ENCODE results near the gene TMEM233. TPM values are rescaled to one million over a fixed set of nuclear protein-coding genes. Genes with fewer than 3 reads are reported as not detected.

TMEM233 gene
- total and polyA plus RNA-seq, 2 experiments from 2014 or later = 0.24 to 0.71 TPM

GRCh38 chr12:119556854-119557253 lies 36.7 kb upstream of the TMEM233 start (continued):
- TF ChIP-seq, protein P1, sequence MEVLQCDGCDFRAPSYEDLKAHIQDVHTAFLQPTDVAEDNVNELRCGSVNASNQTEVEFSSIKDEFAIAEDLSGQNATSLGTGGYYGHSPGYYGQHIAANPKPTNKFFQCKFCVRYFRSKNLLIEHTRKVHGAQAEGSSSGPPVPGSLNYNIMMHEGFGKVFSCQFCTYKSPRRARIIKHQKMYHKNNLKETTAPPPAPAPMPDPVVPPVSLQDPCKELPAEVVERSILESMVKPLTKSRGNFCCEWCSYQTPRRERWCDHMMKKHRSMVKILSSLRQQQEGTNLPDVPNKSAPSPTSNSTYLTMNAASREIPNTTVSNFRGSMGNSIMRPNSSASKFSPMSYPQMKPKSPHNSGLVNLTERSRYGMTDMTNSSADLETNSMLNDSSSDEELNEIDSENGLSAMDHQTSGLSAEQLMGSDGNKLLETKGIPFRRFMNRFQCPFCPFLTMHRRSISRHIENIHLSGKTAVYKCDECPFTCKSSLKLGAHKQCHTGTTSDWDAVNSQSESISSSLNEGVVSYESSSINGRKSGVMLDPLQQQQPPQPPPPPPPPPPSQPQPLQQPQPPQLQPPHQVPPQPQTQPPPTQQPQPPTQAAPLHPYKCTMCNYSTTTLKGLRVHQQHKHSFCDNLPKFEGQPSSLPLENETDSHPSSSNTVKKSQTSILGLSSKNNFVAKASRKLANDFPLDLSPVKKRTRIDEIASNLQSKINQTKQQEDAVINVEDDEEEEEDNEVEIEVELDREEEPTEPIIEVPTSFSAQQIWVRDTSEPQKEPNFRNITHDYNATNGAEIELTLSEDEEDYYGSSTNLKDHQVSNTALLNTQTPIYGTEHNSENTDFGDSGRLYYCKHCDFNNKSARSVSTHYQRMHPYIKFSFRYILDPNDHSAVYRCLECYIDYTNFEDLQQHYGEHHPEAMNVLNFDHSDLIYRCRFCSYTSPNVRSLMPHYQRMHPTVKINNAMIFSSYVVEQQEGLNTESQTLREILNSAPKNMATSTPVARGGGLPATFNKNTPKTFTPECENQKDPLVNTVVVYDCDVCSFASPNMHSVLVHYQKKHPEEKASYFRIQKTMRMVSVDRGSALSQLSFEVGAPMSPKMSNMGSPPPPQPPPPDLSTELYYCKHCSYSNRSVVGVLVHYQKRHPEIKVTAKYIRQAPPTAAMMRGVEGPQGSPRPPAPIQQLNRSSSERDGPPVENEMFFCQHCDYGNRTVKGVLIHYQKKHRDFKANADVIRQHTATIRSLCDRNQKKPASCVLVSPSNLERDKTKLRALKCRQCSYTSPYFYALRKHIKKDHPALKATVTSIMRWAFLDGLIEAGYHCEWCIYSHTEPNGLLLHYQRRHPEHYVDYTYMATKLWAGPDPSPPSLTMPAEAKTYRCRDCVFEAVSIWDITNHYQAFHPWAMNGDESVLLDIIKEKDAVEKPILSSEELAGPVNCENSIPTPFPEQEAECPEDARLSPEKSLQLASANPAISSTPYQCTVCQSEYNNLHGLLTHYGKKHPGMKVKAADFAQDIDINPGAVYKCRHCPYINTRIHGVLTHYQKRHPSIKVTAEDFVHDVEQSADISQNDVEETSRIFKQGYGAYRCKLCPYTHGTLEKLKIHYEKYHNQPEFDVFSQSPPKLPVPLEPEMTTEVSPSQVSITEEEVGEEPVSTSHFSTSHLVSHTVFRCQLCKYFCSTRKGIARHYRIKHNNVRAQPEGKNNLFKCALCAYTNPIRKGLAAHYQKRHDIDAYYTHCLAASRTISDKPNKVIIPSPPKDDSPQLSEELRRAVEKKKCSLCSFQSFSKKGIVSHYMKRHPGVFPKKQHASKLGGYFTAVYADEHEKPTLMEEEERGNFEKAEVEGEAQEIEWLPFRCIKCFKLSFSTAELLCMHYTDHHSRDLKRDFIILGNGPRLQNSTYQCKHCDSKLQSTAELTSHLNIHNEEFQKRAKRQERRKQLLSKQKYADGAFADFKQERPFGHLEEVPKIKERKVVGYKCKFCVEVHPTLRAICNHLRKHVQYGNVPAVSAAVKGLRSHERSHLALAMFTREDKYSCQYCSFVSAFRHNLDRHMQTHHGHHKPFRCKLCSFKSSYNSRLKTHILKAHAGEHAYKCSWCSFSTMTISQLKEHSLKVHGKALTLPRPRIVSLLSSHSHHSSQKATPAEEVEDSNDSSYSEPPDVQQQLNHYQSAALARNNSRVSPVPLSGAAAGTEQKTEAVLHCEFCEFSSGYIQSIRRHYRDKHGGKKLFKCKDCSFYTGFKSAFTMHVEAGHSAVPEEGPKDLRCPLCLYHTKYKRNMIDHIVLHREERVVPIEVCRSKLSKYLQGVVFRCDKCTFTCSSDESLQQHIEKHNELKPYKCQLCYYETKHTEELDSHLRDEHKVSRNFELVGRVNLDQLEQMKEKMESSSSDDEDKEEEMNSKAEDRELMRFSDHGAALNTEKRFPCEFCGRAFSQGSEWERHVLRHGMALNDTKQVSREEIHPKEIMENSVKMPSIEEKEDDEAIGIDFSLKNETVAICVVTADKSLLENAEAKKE (CRISPR knock-in tag; IDR thresholded peaks at IDR 0.05) = no peak
- no peak for TF ChIP-seq EZH2 (IDR thresholded peaks at IDR 0.05; ENCODE audit: low read depth, unreplicated experiment)
- TF ChIP-seq ZNF114 (CRISPR knock-in tag; IDR thresholded peaks at IDR 0.05) = no peak
- no peak for TF ChIP-seq JUNB (IDR thresholded peaks at IDR 0.05; ENCODE audit: unreplicated experiment)
- TF ChIP-seq CTCF (conservative IDR thresholded peaks at IDR 0.05; ENCODE audit: low read depth in 2 of 2) = no peak

GRCh38 chr12:119565404-119565803 lies 28.2 kb upstream of the TMEM233 start:
- H3K36me3 ChIP-seq (ENCODE audit: insufficient read depth) = no peaks in the 10 kb centered on the region
- Mint-ChIP-seq H3K27me3 (ENCODE audit: insufficient read depth, low read depth, poor library complexity) (peaks cover 6% of the 10 kb centered on the region), H3K4me3 (no peak overlapping the region), H3K4me1 (no peaks in the 10 kb centered on the region), H3K9me3 (no peaks in the 10 kb centered on the region), H3K36me3 (ENCODE audit: low read depth) (no peaks in the 10 kb centered on the region), H3K27ac (no peak overlapping the region)
- no peaks in the 10 kb centered on the region for H3K4me1 ChIP-seq (ENCODE audit: insufficient read depth)
- ATAC-seq (no peak), DNase-seq (ENCODE audit: low spot score) (no peak)
- H3K79me2 ChIP-seq (replicated peaks; ENCODE audit: insufficient read depth) = no peaks in the 10 kb centered on the region
- no peak overlapping the region for H2AFZ ChIP-seq
- no peak overlapping the region for H3K27ac ChIP-seq (ENCODE audit: low read depth)
- H3F3A ChIP-seq (replicated peaks; ENCODE audit: low read depth) = no peaks in the 10 kb centered on the region
- no peak overlapping the region for H3K4me3 ChIP-seq
- H3K4me2 ChIP-seq = no peak overlapping the region
- no peaks in the 10 kb centered on the region for H3K9me2 ChIP-seq (ENCODE audit: insufficient read depth)
- H3K27me3 ChIP-seq (ENCODE audit: insufficient read depth) = no peaks in the 10 kb centered on the region
- H4K20me1 ChIP-seq (replicated peaks; ENCODE audit: insufficient read depth) = no peaks in the 10 kb centered on the region
- no peak for TF ChIP-seq ZNF114 (CRISPR knock-in tag; IDR thresholded peaks at IDR 0.05)
- no peak for TF ChIP-seq REST (IDR thresholded peaks at IDR 0.05; ENCODE audit: unreplicated experiment)

Measured in GM23338 (cell line).